Prostate gland (tissue), 2 donors: ENCODE measurements around the gene MICAL3. TPM values are rescaled to one million over a fixed set of nuclear protein-coding genes. Genes with fewer than 3 reads are reported as not detected.
A peak's percentile ranks its signal among the peaks of the same experiment; 100 is the strongest.

ENCODE experiments used
- DNase-seq: peaks from one replicate; pipeline ENCODE4 v3.0.0-alpha.2; 2019; ENCODE audit warnings: low spot score
- H3K27ac ChIP-seq, 2 donors: fragments of 200-600 bp; sonication (generic); 2 replicates each; pipeline ENCODE4 v1.5.1; 2017 to 2019
- H3K27me3 ChIP-seq: fragments of 200-600 bp; sonication (generic); replicated peaks from 2 replicates; pipeline ENCODE4 v1.5.1; 2019; ENCODE audit not compliant: insufficient read depth
- H3K36me3 ChIP-seq, 2 donors: fragments of 200-600 bp; sonication (generic); 1 replicate in 1 of 2; 2 replicates in 1 of 2; pipeline versions ENCODE4 v1.5.1 to v1.8.1; 2017 to 2019
- H3K4me1 ChIP-seq: fragments of 200-600 bp; sonication (generic); replicated peaks from 2 replicates; pipeline ENCODE4 v1.5.1; 2019
- H3K4me3 ChIP-seq, 2 donors: fragments of 200-600 bp; sonication (generic); 2 replicates each; pipeline ENCODE4 v1.5.1; 2017 to 2019
- H3K9me3 ChIP-seq: fragments of 200-600 bp; sonication (generic); 2 replicates; pipeline ENCODE4 v1.5.1; 2017
- POLR2A ChIP-seq: fragments of 450-650 bp; IDR thresholded peaks from one replicate; pipeline ENCODE4 v1.6.1; 2016; ENCODE audit warnings: antibody characterized with exemption, mild to moderate bottlenecking
- POLR2AphosphoS5 ChIP-seq: sonication (generic); formaldehyde crosslinking; IDR thresholded peaks from one replicate; pipeline ENCODE4 v1.6.1; 2017; ENCODE audit warnings: antibody characterized with exemption
- WGBS: methylation state at CpG from one replicate; pipeline ENCODE4 v1.1.5; 2018; 5-methylcytosine and 5-hydroxymethylcytosine counted together
- intact Hi-C: fragments of 100-400 bp; cut with DNase I; formaldehyde crosslinking; loops from one replicate; pipeline ENCODE4 v1.14.2; 2022
- total RNA-seq, 2 donors: library from RNA; depleted of rRNA; stranded (reverse); fragments of >200 nt; gene quantifications; one replicate each; pipeline ENCODE4 v1.1.0, GENCODE V29; 2016
- TF ChIP-seq, protein P1 (sequence below), 4 experiments: fragments of 200-600 bp in 2 of 4; fragments of 450-650 bp in 2 of 4; sonication (generic) in 2 of 4; IDR thresholded peaks; 1 replicate in 3 of 4; 2 replicates in 1 of 4; pipeline ENCODE4 v1.5.1; 2016 to 2019; ENCODE audit warnings: antibody characterized with exemption in 4 of 4, mild to moderate bottlenecking in 2 of 4, moderate library complexity in 2 of 4

Gene MICAL3
- total RNA-seq, 2 donors from 2014 or later = 58.6 to 78.7 TPM

DNA sequence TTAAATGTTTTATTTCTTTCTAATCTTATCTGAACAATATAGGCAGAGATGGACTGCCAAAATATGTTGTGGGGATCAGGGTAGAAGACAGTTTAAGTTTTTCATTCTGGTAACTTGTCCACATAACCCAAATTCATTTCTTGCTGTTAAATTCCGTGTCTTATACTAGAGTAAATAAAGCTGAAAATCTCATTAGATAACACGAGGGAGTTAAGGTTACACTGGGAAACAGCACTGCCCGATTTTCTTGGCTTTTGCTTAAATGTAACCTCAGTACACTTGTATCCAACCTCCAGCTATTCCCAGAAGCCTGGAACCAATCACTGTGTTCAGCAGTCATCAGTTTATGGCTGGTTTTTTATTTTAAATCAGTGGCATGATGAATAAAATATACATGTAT is 48.2 kb downstream of the MICAL3 start:
- no peaks in the 10 kb centered on the region for H3K36me3 ChIP-seq
- TF ChIP-seq POLR2AphosphoS5 (no peak), POLR2A (no peak)
- TF ChIP-seq, protein P1, sequence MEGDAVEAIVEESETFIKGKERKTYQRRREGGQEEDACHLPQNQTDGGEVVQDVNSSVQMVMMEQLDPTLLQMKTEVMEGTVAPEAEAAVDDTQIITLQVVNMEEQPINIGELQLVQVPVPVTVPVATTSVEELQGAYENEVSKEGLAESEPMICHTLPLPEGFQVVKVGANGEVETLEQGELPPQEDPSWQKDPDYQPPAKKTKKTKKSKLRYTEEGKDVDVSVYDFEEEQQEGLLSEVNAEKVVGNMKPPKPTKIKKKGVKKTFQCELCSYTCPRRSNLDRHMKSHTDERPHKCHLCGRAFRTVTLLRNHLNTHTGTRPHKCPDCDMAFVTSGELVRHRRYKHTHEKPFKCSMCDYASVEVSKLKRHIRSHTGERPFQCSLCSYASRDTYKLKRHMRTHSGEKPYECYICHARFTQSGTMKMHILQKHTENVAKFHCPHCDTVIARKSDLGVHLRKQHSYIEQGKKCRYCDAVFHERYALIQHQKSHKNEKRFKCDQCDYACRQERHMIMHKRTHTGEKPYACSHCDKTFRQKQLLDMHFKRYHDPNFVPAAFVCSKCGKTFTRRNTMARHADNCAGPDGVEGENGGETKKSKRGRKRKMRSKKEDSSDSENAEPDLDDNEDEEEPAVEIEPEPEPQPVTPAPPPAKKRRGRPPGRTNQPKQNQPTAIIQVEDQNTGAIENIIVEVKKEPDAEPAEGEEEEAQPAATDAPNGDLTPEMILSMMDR (IDR thresholded peaks at IDR 0.05) = no peak

GRCh38 chr22:17974703-17975372 is 49.5 kb downstream of the MICAL3 start:
- intact Hi-C loops = loop anchor here (10.0 kb wide), 1 partner anchor 60 kb away; no protein-coding TSS in a partner anchor
- Histone ChIP-seq H3K4me3 (no peak overlapping the region), H3K4me1 (peaks cover 4% of the 10 kb centered on the region), H3K27ac (no peak overlapping the region), H3K27me3 (no peaks in the 10 kb centered on the region), H3K36me3 (no peaks in the 10 kb centered on the region), H3K9me3 (no peaks in the 10 kb centered on the region)
- no peak for DNase-seq
- TF ChIP-seq, protein P1 (IDR thresholded peaks at IDR 0.05) = no peak
- TF ChIP-seq POLR2AphosphoS5 = no peak
- 92% methylated on average over 8 of the region's 8 CpGs for whole genome bisulfite sequencing

More for the DNA sequence above, 48.2 kb downstream of the MICAL3 start:
- Histone ChIP-seq H3K9me3 (no peaks in the 10 kb centered on the region), H3K27me3 (no peaks in the 10 kb centered on the region), H3K27ac (no peak overlapping the region), H3K4me3 (no peak overlapping the region), H3K4me1 (peaks cover 4% of the 10 kb centered on the region)
- intact Hi-C loops = loop anchor here (10.0 kb wide), 1 partner anchor 61 kb away; no protein-coding TSS in a partner anchor
- WGBS = 12% methylated on average over 3 of the region's 3 CpGs
- DNase-seq = no peak

DNA sequence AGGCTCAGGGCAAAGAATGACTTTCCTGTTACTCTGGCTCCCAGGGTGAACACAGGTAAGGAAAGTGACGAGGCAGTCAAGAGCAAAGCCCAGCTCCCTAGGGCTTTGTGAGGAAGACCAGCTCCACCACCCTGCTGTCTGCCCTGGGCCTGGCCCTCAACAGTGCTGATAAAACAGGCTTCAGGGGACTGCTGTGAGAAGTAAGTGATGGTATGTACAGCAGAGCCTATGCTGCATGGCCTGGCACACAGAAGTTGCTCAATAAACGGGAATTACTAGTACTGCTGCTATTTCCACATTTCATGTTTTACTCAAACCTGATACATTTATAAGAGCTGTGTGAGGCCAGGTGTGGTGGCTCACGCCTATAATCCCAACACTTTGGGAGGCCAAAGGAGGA is 50.3 kb downstream of the MICAL3 start:
- TF ChIP-seq POLR2A (no peak), POLR2AphosphoS5 (no peak)
- TF ChIP-seq, protein P1 (IDR thresholded peaks at IDR 0.05) = no peak
- no peak overlapping the region for H3K27ac ChIP-seq
- no peaks in the 10 kb centered on the region for H3K36me3 ChIP-seq
- H3K9me3 ChIP-seq = no peaks in the 10 kb centered on the region
- no peak overlapping the region for H3K4me3 ChIP-seq
- H3K4me1 ChIP-seq = peaks cover 4% of the 10 kb centered on the region
- no peaks in the 10 kb centered on the region for H3K27me3 ChIP-seq
- DNase-seq = no peak
- intact Hi-C loops = loop anchor here (10.0 kb wide), 1 partner anchor 59 kb away; no protein-coding TSS in a partner anchor
- WGBS = 73% methylated on average over 3 of the region's 3 CpGs

DNA sequence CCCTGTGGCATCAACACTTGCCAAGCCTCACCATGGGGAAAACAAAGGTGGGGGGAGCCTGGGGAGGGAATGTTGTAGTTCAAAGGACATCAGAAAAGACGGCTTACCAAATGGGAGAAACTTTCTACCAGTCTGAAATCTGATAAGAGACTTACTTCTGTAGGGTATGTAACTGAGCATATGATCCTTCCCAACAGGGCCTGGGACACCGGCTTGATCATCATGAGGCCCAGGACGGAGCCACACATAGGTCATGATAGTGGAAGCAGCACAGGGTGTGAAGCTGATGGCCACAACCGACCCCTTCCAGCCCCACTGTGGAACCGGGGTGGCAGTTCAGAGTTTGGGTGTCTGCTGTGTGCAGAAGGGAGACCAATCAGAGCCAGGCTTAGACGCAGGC is 51.1 kb downstream of the MICAL3 start:
- Histone ChIP-seq H3K4me1 (peaks cover 4% of the 10 kb centered on the region), H3K27ac (peak overlapping the region in 1 of 2 donors; percentile 10), H3K27me3 (no peaks in the 10 kb centered on the region), H3K9me3 (no peaks in the 10 kb centered on the region), H3K4me3 (no peak overlapping the region), H3K36me3 (no peaks in the 10 kb centered on the region)
- WGBS = 87% methylated on average over 6 of the region's 6 CpGs
- intact Hi-C loops = loop anchor here (10.0 kb wide), 1 partner anchor 58 kb away; no protein-coding TSS in a partner anchor
- TF ChIP-seq POLR2A (no peak), POLR2AphosphoS5 (no peak)
- TF ChIP-seq, protein P1 (IDR thresholded peaks at IDR 0.05) = no peak
- no peak for DNase-seq
